ENCODE measurements around the gene KCNJ5.

The KCNJ5 gene

GRCh38 chr11:128876133-128876650, 15.0 kb upstream of the KCNJ5 start:
- TF ChIP-seq, protein P1, sequence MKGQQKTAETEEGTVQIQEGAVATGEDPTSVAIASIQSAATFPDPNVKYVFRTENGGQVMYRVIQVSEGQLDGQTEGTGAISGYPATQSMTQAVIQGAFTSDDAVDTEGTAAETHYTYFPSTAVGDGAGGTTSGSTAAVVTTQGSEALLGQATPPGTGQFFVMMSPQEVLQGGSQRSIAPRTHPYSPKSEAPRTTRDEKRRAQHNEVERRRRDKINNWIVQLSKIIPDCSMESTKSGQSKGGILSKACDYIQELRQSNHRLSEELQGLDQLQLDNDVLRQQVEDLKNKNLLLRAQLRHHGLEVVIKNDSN (IDR thresholded peaks at IDR 0.05), result no peak
- TF ChIP-seq REST (IDR thresholded peaks at IDR 0.05; ENCODE audit: low read depth), result no peak
- TF ChIP-seq NFIC (IDR thresholded peaks at IDR 0.05), result no peak
- no peak for TF ChIP-seq TEAD4 (IDR thresholded peaks at IDR 0.05)
- TF ChIP-seq TCF12 (IDR thresholded peaks at IDR 0.05; ENCODE audit: low read depth), result no peak
- no peak for TF ChIP-seq YY1 (IDR thresholded peaks at IDR 0.05; ENCODE audit: low read depth)
- TF ChIP-seq EGR1 (IDR thresholded peaks at IDR 0.05), result no peak
- TF ChIP-seq TAF1 (IDR thresholded peaks at IDR 0.05; ENCODE audit: low read depth), result no peak

DNA sequence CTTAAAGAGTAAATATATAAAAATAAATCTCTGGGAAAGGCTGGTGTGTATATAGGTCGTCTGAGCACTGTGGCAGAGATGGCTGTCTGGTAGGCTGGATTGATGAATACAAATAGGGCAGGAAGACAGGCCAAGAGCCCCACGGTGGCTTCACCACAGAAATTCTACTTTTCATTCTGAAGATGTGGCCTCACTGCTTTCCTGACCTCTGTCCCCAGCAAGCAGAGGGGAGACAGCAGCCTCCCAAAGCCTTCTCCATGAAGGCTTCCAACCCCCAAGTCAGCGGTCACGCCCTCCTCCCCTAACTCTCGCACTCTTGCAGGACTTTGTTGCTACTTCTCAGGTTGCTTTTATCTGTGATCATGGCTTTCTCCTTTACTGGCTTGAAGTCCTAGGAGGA, 13.4 kb upstream of the KCNJ5 start:
- TF ChIP-seq EGR1 (IDR thresholded peaks at IDR 0.05) (no peak), CREB1 (IDR thresholded peaks at IDR 0.05; ENCODE audit: low read depth) (no peak), RAD21 (IDR thresholded peaks at IDR 0.05; ENCODE audit: low read depth) (no peak), YY1 (IDR thresholded peaks at IDR 0.05; ENCODE audit: low read depth) (no peak), MAX (IDR thresholded peaks at IDR 0.05) (no peak), NFIC (IDR thresholded peaks at IDR 0.05) (no peak), EP300 (IDR thresholded peaks at IDR 0.05; ENCODE audit: borderline replicate concordance) (no peak)
- TF ChIP-seq, protein P1 (IDR thresholded peaks at IDR 0.05), result no peak

DNA sequence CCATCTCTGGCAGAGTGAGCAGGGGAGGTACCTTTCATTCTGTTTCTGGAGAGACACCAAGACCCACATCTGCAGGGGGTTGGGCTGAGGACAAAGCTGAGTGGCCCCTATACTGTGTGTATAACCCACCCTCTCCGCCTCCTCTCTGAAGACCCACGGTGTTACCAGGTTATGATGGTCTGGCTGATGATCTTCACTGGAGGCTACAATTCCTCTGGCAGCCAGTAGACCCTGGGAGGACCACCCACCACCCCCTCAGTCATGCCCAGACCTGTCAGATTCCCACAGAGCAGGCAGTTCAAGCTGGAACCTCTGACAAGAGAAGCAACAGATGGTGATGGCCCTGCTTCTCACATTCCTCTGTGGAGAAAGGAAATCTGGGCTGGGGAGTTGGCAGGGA, 12.7 kb upstream of the KCNJ5 start:
- TF ChIP-seq, protein P1 (IDR thresholded peaks at IDR 0.05), result no peak
- TF ChIP-seq FOXM1 (IDR thresholded peaks at IDR 0.05; ENCODE audit: borderline replicate concordance, low read depth) (no peak), NFIC (IDR thresholded peaks at IDR 0.05) (no peak), YY1 (IDR thresholded peaks at IDR 0.05; ENCODE audit: low read depth) (no peak)

DNA sequence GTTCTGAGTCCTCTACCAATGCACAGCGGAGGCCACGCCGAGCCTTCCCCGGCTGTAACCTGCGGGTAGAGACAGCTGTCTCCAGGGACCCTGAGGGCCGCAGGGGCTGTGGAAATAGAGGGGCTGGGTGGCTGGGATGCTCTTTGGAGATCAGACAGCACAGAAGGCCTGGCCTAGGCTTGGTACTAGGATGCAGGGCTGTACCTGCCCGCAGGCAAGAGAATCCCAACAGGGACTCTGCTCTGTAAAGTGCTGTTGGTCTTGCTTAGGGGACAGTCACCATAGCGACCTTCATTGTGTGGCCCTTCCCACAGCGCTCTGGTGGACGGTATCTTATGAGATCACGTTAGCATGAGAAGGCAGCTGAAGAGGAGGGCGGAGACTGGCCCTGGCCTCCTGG, 11.3 kb upstream of the KCNJ5 start:
- no peak for TF ChIP-seq RAD21 (IDR thresholded peaks at IDR 0.05; ENCODE audit: low read depth)
- no peak for TF ChIP-seq MAX (IDR thresholded peaks at IDR 0.05)
- no peak for TF ChIP-seq EP300 (IDR thresholded peaks at IDR 0.05; ENCODE audit: borderline replicate concordance)
- no peak for TF ChIP-seq CEBPB (IDR thresholded peaks at IDR 0.05)

DNA sequence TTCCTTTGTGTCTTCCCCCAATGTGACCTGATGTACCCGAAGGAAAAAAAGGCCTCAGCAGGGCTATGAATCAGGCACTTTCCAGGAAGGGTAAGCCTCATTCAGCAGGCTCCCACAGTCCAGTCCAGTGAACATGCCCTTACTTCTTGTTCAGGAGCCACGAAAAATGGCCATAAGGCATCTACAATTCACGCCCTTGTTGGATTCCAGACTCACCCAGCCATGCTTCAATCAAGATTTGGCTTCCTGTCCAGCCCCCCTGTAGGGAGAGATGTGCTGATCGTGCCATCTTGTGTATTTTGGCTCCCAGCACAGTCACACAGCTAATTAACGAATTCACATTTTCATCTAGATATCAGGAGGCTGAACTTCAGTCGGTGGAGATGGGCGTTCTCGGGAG, 9.9 kb upstream of the KCNJ5 start:
- TF ChIP-seq CEBPB (IDR thresholded peaks at IDR 0.05) (no peak), TAF1 (IDR thresholded peaks at IDR 0.05; ENCODE audit: low read depth) (no peak), MAX (IDR thresholded peaks at IDR 0.05) (no peak), CREB1 (IDR thresholded peaks at IDR 0.05; ENCODE audit: low read depth) (no peak), EP300 (IDR thresholded peaks at IDR 0.05; ENCODE audit: borderline replicate concordance) (no peak)

- TF ChIP-seq CEBPB (IDR thresholded peaks at IDR 0.05) (no peak), REST (IDR thresholded peaks at IDR 0.05; ENCODE audit: low read depth) (no peak), YY1 (IDR thresholded peaks at IDR 0.05; ENCODE audit: low read depth) (no peak), TCF12 (IDR thresholded peaks at IDR 0.05; ENCODE audit: low read depth) (no peak), MAX (IDR thresholded peaks at IDR 0.05) (no peak)
These were observed 8.7 kb upstream of the KCNJ5 start for GRCh38 chr11:128882451-128882850.

GRCh38 chr11:128884054-128884453, 7.1 kb upstream of the KCNJ5 start:
- no peak for TF ChIP-seq TAF1 (IDR thresholded peaks at IDR 0.05; ENCODE audit: low read depth)
- TF ChIP-seq CREB1 (IDR thresholded peaks at IDR 0.05; ENCODE audit: low read depth), result no peak
- TF ChIP-seq TCF12 (IDR thresholded peaks at IDR 0.05; ENCODE audit: low read depth), result no peak
- no peak for TF ChIP-seq EP300 (IDR thresholded peaks at IDR 0.05; ENCODE audit: borderline replicate concordance)
- TF ChIP-seq EGR1 (IDR thresholded peaks at IDR 0.05), result no peak
- TF ChIP-seq CEBPB (IDR thresholded peaks at IDR 0.05), result no peak
- TF ChIP-seq YY1 (IDR thresholded peaks at IDR 0.05; ENCODE audit: low read depth), result no peak
- TF ChIP-seq RAD21 (IDR thresholded peaks at IDR 0.05; ENCODE audit: low read depth), result no peak
- TF ChIP-seq, protein P1 (IDR thresholded peaks at IDR 0.05), result no peak
- no peak for TF ChIP-seq ZBTB7A (IDR thresholded peaks at IDR 0.05; ENCODE audit: low read depth)
